GM18858 (cell line): ENCODE measurements around the gene UBE2F.
"Not testable (repeated sequence)": the region's sequence is repeated elsewhere in the genome, so short reads cannot be mapped to it uniquely, and the experiment has no call there.

Source experiments
- ATAC-seq: cut with Tn5 transposase; IDR thresholded peaks from one replicate; pipeline ENCODE4 v1.9.1; 2021; ENCODE audit not compliant: unreplicated experiment

Gene UBE2F

DNA sequence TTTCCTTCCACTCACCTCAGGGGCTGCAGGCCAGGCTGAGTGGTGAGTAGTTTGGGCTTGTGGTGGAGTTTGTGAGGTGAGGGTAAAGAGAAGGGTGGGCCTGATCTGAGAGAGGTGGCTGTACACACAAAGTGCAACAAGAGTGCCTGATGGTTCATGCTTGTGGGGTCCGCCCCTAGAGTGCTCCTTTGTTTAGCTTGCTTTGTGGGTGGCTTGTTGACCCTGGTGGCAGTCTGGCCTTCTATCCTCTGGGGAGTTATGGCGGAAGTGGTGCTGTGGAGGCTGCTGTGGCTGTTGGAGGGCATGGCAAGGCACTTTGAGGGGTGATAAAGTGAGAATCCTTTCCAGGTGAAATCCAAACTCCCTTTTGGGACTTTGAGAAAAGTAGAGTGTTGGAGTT lies 10.6 kb downstream of the UBE2F start:
- no peak for ATAC-seq

DNA sequence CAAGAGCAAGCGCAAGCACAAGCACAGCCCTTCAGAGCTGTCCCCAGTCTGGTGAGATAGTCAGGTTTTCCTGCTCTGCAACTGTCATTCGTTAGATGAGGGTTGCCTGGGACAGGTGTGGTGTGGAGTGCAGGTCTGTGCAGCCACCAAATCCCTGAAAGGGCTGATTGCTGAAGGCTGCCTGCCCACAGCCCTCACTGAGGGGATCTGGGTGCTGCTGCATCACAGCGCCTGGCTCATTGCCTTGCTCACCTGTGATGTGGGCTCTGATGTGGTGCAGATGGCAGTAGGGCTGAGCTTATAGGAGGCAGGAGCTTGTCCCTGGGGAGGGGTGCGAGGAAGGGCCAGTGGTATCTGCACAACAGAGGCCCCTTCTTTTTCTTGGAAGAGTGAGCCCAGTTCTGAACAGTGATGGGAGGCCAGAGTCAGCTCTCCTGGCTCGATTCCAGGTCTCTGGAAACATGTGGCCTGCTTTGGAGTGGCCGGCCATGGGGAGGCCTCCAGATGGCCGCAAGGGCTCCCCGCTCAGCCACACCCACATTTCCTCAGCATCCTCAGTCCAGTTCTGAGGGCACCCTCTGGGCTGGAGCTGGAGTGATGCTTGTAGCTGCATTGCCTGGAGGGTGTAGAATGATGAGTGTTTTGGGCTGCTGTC lies 11.4 kb downstream of the UBE2F start:
- no peak for ATAC-seq

- ATAC-seq: no peak
These were observed 12.5 kb downstream of the UBE2F start for GRCh38 chr2:237979331-237979730.

DNA sequence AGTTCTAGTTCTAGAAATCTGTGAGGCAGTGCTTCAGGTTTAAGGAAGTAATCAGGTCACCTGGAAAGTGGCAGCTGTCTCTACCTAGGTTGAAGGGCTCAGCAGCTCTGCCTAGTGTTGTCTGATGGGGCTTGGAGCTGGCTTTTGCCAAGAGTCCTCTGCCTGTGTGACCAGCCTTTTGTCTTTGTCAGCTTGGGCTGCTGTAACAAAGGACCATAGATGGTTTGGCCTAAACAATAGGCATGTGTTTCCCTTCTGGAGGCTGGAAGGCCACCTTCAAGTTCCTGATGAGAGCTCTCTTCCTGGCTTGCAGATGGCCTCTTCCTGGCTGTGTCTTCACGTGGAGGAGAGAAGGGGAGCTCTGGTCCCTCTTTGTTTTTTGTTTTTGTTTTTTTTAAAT lies 13.3 kb downstream of the UBE2F start:
- ATAC-seq: no peak

- ATAC-seq: no peak
These were observed 13.9 kb downstream of the UBE2F start for GRCh38 chr2:237980751-237981150.

GRCh38 chr2:237981621-237982020 lies 14.8 kb downstream of the UBE2F start:
- not testable (repeated sequence) for ATAC-seq

- ATAC-seq: no peak
These were observed 15.4 kb downstream of the UBE2F start for GRCh38 chr2:237982039-237982725.

DNA sequence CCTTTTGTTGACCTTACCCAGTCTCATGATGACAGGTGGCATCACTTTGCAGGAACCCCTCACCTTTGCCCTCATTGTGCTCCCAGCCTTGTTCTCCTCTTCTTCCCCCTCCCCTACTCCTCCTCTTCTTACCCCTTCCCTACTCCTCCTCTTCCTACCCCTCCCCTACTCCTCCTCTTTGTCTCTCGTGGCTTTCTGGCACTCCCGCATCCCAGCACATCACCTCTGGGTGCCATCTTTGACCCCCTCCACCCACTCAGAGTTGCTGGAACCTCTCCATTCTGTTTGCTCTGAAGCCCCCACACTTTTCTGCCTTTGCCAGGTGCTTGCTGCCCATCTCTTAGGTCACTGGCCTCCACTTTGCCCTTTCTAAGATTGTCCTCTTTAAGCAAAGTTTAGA lies 17.1 kb downstream of the UBE2F start:
- no peak for ATAC-seq

DNA sequence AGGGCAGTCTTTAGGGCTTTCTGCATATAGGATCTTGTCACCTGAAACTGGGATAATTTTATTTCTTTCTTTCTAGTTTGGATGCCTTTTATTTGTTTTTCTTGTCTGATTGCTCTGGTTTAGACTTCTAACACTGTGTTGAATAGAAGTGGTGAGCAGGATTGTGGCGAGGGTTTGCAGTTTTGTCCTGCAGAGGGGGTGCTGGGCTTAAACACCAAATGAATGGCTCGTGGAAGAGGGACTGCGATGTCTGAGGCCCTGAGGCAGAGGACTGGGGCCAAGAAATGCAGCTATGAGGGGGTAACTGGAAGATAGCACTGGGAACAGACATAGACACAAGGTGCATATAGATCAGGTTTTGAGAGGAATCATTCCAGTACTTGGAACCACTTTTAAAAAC lies 20.5 kb downstream of the UBE2F start:
- no peak for ATAC-seq

- no peak for ATAC-seq
These were observed 26.9 kb downstream of the UBE2F start for GRCh38 chr2:237993701-237994100.

DNA sequence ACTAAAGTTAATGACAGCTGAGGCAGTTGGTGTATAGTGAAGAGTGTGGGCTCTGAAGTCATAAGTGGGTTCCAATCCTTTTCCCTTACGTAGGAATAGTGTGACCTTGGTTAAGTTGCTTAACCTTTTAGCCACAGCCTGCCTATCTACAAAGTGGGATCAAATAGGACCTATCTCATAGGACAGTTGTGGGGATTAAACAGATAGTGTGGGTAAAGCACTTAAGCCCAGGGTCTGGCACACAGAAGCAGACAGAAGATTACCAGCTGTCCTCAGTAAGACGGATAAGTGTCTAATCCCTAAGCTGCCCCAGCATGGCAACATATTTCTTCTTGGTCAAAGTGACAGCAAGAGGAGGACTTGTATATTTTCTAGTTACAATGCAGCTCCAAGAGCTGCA lies 28.2 kb downstream of the UBE2F start:
- ATAC-seq: no peak

DNA sequence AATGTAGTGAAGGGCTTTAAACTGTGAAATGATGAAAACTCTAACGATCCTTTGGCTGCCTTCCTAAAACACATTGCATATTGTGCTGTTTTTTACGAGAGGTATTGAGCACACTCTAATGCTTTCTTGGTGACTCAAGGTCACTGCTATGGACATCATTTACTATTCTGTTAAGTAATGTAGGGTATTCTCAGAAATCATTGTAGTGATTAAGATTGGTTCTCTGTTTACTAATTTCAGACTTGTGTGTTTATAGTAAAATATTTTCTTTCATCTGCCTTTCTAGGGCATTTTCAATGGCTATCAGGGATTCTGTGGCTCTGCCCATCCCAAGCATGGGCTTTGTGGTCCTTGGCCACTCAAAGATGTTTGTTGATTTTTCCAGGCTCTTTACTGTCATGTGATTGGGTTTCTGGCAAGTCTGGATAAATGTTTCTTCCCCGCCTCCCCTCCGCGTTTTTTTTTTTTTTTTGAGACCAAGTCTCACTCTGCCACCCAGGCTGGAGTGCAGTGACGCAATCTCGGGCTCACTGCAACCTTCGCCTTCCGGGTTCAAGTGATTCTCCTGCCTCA lies 29.3 kb downstream of the UBE2F start:
- no peak for ATAC-seq

- no peak for ATAC-seq
These were observed 30.7 kb downstream of the UBE2F start for GRCh38 chr2:237997521-237997920.

DNA sequence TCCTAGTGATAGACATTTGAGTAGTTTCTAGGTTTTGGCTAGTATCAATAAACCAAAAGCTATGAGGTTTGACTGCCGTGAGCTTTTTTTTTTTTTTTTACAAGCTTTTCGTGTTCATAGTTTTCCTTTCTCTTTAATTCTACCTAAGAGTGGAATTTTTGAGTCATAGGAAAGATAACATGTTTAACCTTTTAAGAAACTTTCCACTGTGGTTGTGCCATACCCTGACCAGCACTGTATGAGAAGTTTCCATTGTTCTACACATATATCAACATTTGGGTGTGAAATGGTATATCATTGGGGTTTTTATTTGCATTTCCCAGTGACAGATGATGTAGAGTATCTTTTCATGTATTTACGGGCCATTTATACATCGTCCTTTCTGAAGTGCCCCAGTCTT lies 31.7 kb downstream of the UBE2F start:
- ATAC-seq: peak; percentile 85

DNA sequence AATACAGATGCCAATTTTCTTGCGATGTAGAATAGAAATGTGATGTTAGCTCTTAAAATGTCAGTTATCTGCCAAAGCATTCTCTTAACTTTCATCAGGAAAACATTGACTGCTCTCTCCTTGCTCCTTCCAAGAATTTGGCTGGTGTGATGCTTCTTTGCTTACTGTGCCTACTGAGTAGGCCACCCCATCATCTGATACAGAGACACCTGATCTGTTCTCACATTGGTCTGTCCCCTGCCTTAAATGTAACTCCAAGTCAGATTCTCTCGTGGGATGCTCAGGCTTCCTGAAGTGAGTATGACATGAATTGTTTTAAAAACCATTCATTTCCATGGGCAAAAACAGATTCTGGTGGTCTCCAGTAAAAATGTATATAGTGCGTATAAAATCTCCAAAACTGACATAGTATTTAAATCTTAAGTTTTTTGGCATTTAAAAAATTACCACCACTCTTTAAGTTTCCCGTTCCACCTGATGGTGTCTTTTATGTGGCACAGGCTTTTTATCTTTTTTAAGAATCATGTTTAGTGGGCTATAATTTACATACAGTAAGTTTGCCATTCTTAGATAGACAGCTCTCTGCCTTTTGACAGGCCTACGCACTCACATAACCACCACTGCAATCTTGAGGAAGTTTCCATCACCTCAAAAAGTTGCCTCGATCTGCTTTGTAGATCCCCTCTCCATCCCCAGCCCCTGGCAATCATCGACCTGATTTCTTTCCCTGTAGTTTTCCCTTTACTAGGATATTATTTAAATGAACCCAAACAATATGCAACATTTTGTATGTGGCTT lies 36.6 kb downstream of the UBE2F start:
- no peak for ATAC-seq

DNA sequence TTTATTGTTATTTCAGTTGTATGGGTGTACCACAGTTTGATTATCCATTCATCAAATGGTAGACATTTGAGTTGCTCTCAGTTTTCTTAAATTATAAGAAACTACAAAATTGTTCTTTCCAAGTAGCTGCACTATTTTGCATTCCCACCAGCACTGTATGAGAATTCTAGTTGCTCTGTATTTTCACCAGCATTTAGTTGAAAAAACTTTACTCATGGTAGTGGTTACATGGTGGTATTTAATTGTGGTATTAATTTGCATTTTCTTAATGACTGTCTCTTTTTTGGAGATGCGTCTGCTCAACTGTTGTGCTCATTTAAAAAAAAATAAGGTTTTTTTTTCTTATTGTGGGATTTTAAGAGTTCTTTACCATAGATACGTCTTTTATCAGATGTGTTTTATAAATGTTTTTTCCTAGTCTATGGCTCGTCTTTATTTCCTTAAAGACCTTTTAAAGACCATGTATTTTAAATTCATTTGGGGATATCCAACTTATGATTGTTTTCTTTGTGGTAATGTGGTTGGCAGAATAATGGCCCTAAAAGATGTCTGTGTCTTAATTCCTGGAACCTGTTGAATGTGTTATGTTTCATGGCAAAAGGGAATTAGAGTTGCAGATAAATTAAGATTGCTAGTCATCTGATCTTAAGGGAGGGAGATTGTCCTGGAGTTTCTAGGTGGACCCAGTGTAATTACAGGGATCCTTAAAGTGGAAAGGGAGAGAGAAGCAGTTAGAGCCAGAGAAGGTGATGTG lies 37.4 kb downstream of the UBE2F start:
- no peak for ATAC-seq

DNA sequence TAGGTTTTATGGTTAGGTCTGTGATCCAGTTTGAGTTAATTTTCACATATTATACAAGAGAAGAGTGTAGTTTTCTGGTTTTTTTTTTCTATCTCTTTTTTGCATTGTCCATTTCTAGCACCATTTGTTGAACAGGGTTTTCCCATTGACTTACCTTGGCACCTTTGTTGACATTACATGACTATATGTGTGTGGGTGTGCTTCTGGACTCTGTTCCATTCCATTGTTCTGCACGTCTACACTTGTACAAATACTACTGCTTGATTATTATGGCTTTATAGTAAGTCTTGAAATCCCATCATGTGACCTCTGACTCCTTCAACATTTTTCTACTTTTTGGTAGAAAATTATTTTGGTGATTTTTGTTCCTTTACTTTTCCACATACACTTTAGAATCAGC lies 38.7 kb downstream of the UBE2F start:
- ATAC-seq: no peak

- ATAC-seq: no peak
These were observed 39.7 kb downstream of the UBE2F start for GRCh38 chr2:238006510-238006909.

GRCh38 chr2:238007924-238008323 lies 41.1 kb downstream of the UBE2F start:
- no peak for ATAC-seq

- ATAC-seq: no peak
These were observed 42.7 kb downstream of the UBE2F start for GRCh38 chr2:238009563-238009962.

- no peak for ATAC-seq
These were observed 43.8 kb downstream of the UBE2F start for GRCh38 chr2:238010572-238010971.
